HG03378 (cell line): ENCODE results near the gene CTAGE15.
"Not testable (repeated sequence)": the region's sequence is repeated elsewhere in the genome, so short reads cannot be mapped to it uniquely, and the experiment has no call there.

Experiments
- ATAC-seq: cut with Tn5 transposase; IDR thresholded peaks from one replicate; pipeline ENCODE4 v1.9.1; 2021; ENCODE audit warnings: mild to moderate bottlenecking, moderate library complexity; ENCODE audit not compliant: unreplicated experiment

CTAGE15 gene

GRCh38 chr7:143571501-143571900 is at the start of gene CTAGE15:
Gene CTAGE15, plus strand, starts transcription at chr7:143571801. Its CDS starts 17 bp downstream, at chr7:143571818.
- not testable (repeated sequence) for ATAC-seq

- not testable (repeated sequence) for ATAC-seq
Observed at GRCh38 chr7:143522309-143522916, 49.2 kb upstream of the CTAGE15 start.

- not testable (repeated sequence) for ATAC-seq
Observed at GRCh38 chr7:143531169-143531926, 40.3 kb upstream of the CTAGE15 start.

GRCh38 chr7:143531932-143532331 is 39.7 kb upstream of the CTAGE15 start:
- not testable (repeated sequence) for ATAC-seq

GRCh38 chr7:143533213-143533839 is 38.3 kb upstream of the CTAGE15 start:
- ATAC-seq, result not testable (repeated sequence)

GRCh38 chr7:143536443-143536842 is 35.2 kb upstream of the CTAGE15 start:
- ATAC-seq, result not testable (repeated sequence)

GRCh38 chr7:143543288-143544038 is 28.1 kb upstream of the CTAGE15 start:
- ATAC-seq, result not testable (repeated sequence)

GRCh38 chr7:143555968-143556367 is 15.6 kb upstream of the CTAGE15 start:
- not testable (repeated sequence) for ATAC-seq

GRCh38 chr7:143563306-143563705 is 8.3 kb upstream of the CTAGE15 start:
- peak; percentile 59 for ATAC-seq

- ATAC-seq, result not testable (repeated sequence)
Observed at GRCh38 chr7:143566001-143566400, 5.6 kb upstream of the CTAGE15 start.

GRCh38 chr7:143588183-143588582 is 16.6 kb downstream of the CTAGE15 start:
- ATAC-seq, result not testable (repeated sequence)

GRCh38 chr7:143589897-143590296 is 18.3 kb downstream of the CTAGE15 start:
- ATAC-seq, result not testable (repeated sequence)

- ATAC-seq, result not testable (repeated sequence)
Observed at GRCh38 chr7:143598086-143598485, 26.5 kb downstream of the CTAGE15 start.

GRCh38 chr7:143603549-143603948 is 31.9 kb downstream of the CTAGE15 start:
- not testable (repeated sequence) for ATAC-seq

GRCh38 chr7:143606088-143606487 is 34.5 kb downstream of the CTAGE15 start:
- ATAC-seq, result not testable (repeated sequence)

GRCh38 chr7:143615545-143615944 is 43.9 kb downstream of the CTAGE15 start:
- not testable (repeated sequence) for ATAC-seq

- not testable (repeated sequence) for ATAC-seq
Observed at GRCh38 chr7:143617204-143617603, 45.6 kb downstream of the CTAGE15 start.

GRCh38 chr7:143620058-143620457 is 48.5 kb downstream of the CTAGE15 start:
- peak; percentile 14 for ATAC-seq

GRCh38 chr7:143620646-143621045 is 49.0 kb downstream of the CTAGE15 start, which contains the start of gene TCAF2:
Gene TCAF2, plus strand, starts transcription at chr7:143620974.
- ATAC-seq, result peak; percentile 80

- peak; percentile 53 for ATAC-seq
Observed at GRCh38 chr7:143621175-143621574, 49.6 kb downstream of the CTAGE15 start.

- peak; percentile 38 for ATAC-seq
Observed at GRCh38 chr7:143622130-143622529, 50.5 kb downstream of the CTAGE15 start.
